Measurements from ENCODE around the gene FAM107B.

GRCh38 chr10:14815681-14816080 lies 41.0 kb upstream of the FAM107B start:
- TF ChIP-seq CTCF (conservative IDR thresholded peaks at IDR 0.05), result no peak
- no peak for TF ChIP-seq EZH2 (IDR thresholded peaks at IDR 0.05; ENCODE audit: low read depth)

All from PC-9 (cell line).